Endothelial cell of umbilical vein (primary cell): ENCODE data around the gene LGALSL. TPM values are rescaled to one million over a fixed set of nuclear protein-coding genes. Genes with fewer than 3 reads are reported as not detected.

Experiments used
- Bru-seq: library from RNA; stranded (reverse); fragments of 400-500 nt; gene quantifications from one replicate; lab custom pipeline; 2021; lab: Mats Ljungman, UMichigan
- BruChase-seq, 2 experiments: library from RNA; stranded (reverse); fragments of 400-500 nt; gene quantifications; one replicate each; lab custom pipeline; 2021; lab: Mats Ljungman, UMichigan
- BruUV-seq: library from RNA; stranded (reverse); fragments of 400-500 nt; replicated peaks from 2 replicates; lab custom pipeline; 2021; lab: Mats Ljungman, UMichigan
- CTCF ChIA-PET: fragments of 300-600, 350-600 bp; sonication (Branson Sonifier 250); formaldehyde crosslinking; loops from one replicate; lab custom pipeline; 2021; ENCODE audit warnings: antibody characterized with exemption, inconsistent platforms; lab: Charles Lee
- POLR2A ChIA-PET: fragments of 300-600, 350-600 bp; sonication (Branson Sonifier 250); formaldehyde crosslinking; loops from one replicate; lab custom pipeline; 2021; ENCODE audit warnings: antibody characterized with exemption, inconsistent platforms; lab: Charles Lee
- DNase-seq: peaks from one replicate; pipeline ENCODE4 v3.0.0-alpha.2; 2011; ENCODE audit warnings: low read depth, low spot score
- FAIRE-seq: peaks from 2 replicates; lab custom pipeline; 2011; peaks lifted over from hg19 to GRCh38; lab: Jason Lieb, UNC
- H2AFZ ChIP-seq: 2 replicates; pipeline ENCODE4 v1.6.0; 2012; ENCODE audit warnings: low read depth, low read length, control low read depth, inconsistent platforms
- H3K27ac ChIP-seq: 2 replicates; pipeline ENCODE4 v1.5.1; 2011; ENCODE audit warnings: low read depth, mild to moderate bottlenecking, control low read depth, low read length, moderate library complexity; ENCODE audit not compliant: insufficient read depth
- H3K27me3 ChIP-seq, 2 experiments: 2 replicates each; pipeline versions ENCODE4 v1.6.0 to v1.6.1; 2011; ENCODE audit warnings: low read length in 2 of 2, mixed read lengths in 1 of 2; ENCODE audit not compliant: control insufficient read depth in 2 of 2, insufficient read depth in 2 of 2
- H3K36me3 ChIP-seq, 2 experiments: 2 replicates in 1 of 2; 3 replicates in 1 of 2; pipeline ENCODE4 v1.5.1; 2011; ENCODE audit warnings: low read length in 2 of 2, mild to moderate bottlenecking in 1 of 2, moderate library complexity in 1 of 2; ENCODE audit not compliant: control insufficient read depth in 2 of 2, insufficient read depth in 2 of 2; ENCODE audit errors: extremely low read depth in 1 of 2
- H3K4me1 ChIP-seq: 3 replicates; pipeline ENCODE4 v1.5.1; 2011; ENCODE audit warnings: mild to moderate bottlenecking, low read length; ENCODE audit not compliant: control insufficient read depth, insufficient read depth; ENCODE audit errors: extremely low read depth
- H3K4me2 ChIP-seq: 2 replicates; pipeline ENCODE4 v1.6.1; 2011; ENCODE audit warnings: low read length, control low read depth, mixed read lengths; ENCODE audit not compliant: insufficient read depth
- H3K4me3 ChIP-seq, 3 experiments: fragments of 200-600 bp in 1 of 3; sonication (generic), shearing (Covaris generic) in 1 of 3; replicated peaks in 1 of 3; 2 replicates each; pipeline ENCODE4 v1.5.1; 2011 to 2016; ENCODE audit warnings: control low read depth in 3 of 3, low read length in 3 of 3, mild to moderate bottlenecking in 2 of 3, inconsistent platforms in 1 of 3, low read depth in 1 of 3, moderate library complexity in 1 of 3; ENCODE audit not compliant: insufficient read depth in 1 of 3
- H3K79me2 ChIP-seq: 2 replicates; pipeline ENCODE4 v1.6.0; 2012; ENCODE audit warnings: low read length, inconsistent platforms; ENCODE audit not compliant: control insufficient read depth, insufficient read depth
- H3K9ac ChIP-seq: replicated peaks from 2 replicates; pipeline ENCODE3; 2011; ENCODE audit warnings: low read length, control low read depth; ENCODE audit not compliant: insufficient read depth; ENCODE audit errors: extremely low read depth
- H3K9me1 ChIP-seq: replicated peaks from 3 replicates; pipeline ENCODE4 v1.6.0; 2011; ENCODE audit warnings: mild to moderate bottlenecking, low read length; ENCODE audit not compliant: control insufficient read depth, insufficient read depth; ENCODE audit errors: extremely low read depth
- H3K9me3 ChIP-seq: replicated peaks from 2 replicates; pipeline ENCODE4 v1.5.1; 2012; ENCODE audit warnings: low read length, inconsistent platforms; ENCODE audit not compliant: control insufficient read depth, insufficient read depth
- H4K20me1 ChIP-seq: replicated peaks from 2 replicates; pipeline ENCODE3; 2011; ENCODE audit warnings: mild to moderate bottlenecking, low read length; ENCODE audit not compliant: control insufficient read depth, insufficient read depth; ENCODE audit errors: extremely low read depth
- CTCF ChIP-seq, 2 donors: IDR thresholded peaks; 1 replicate in 1 of 2; 2 replicates in 1 of 2; pipeline ENCODE4 v1.5.1; 2011; ENCODE audit warnings: low read length in 2 of 2, mild to moderate bottlenecking in 2 of 2, moderate library complexity in 2 of 2, control low read depth in 1 of 2, inconsistent platforms in 1 of 2, low read depth in 1 of 2; ENCODE audit not compliant: insufficient read depth in 1 of 2; ENCODE audit errors: extremely low read depth in 1 of 2
- EZH2 ChIP-seq: IDR thresholded peaks from 2 replicates; pipeline ENCODE4 v1.6.1; 2012; ENCODE audit warnings: borderline replicate concordance, low read depth, mild to moderate bottlenecking, moderate library complexity, low read length, inconsistent platforms; ENCODE audit not compliant: severe bottlenecking
- FOS ChIP-seq: IDR thresholded peaks from 2 replicates; pipeline ENCODE4 v1.6.1; 2011; ENCODE audit warnings: mild to moderate bottlenecking, low read length, moderate library complexity, borderline replicate concordance; ENCODE audit not compliant: insufficient read depth
- GATA2 ChIP-seq: IDR thresholded peaks from 2 replicates; pipeline ENCODE4 v1.7.0; 2011; ENCODE audit warnings: low read depth, mild to moderate bottlenecking, moderate library complexity, mixed read lengths, low read length; ENCODE audit not compliant: insufficient read length, insufficient read depth
- JUN ChIP-seq: IDR thresholded peaks from 2 replicates; pipeline ENCODE4 v1.6.1; 2011; ENCODE audit warnings: borderline replicate concordance, low read depth; ENCODE audit not compliant: insufficient read length, insufficient read depth
- MAX ChIP-seq: IDR thresholded peaks from 2 replicates; pipeline ENCODE4 v1.6.1; 2011; ENCODE audit not compliant: insufficient read depth, insufficient read length
- MYC ChIP-seq: IDR thresholded peaks from one replicate; pipeline ENCODE4 v1.6.1; 2011; ENCODE audit warnings: mild to moderate bottlenecking, low read depth, low read length
- POLR2A ChIP-seq: IDR thresholded peaks from 2 replicates; pipeline ENCODE4 v1.6.1; 2012; ENCODE audit warnings: low read depth, mild to moderate bottlenecking, control low read depth, low read length
- POLR2AphosphoS5 ChIP-seq: IDR thresholded peaks from 2 replicates; pipeline ENCODE4 v1.6.1; 2012; ENCODE audit warnings: low read depth, mild to moderate bottlenecking, control low read depth, low read length, moderate library complexity; ENCODE audit not compliant: insufficient read depth
- dilution Hi-C: fragments of 300-500 bp; cut with MboI; formaldehyde crosslinking; loops from one replicate; pipeline ENCODE4 v1.15.0; 2019; ENCODE audit warnings: low sequenced_read_pairs; ENCODE audit not compliant: extremely low pct_ligation_motif_present
- intact Hi-C: fragments of 100-400 bp; cut with micrococcal nuclease; formaldehyde crosslinking; loops from one replicate; pipeline ENCODE4 v1.10.0; 2022
- long read RNA-seq: library from polyadenylated mRNA; stranded (forward); transcript quantifications from one replicate; pipeline ENCODE4 v2.0.0, GENCODE V29; 2021
- polyA minus RNA-seq, 3 experiments: library from RNA; depleted of rRNA, polyadenylated mRNA; stranded (reverse); fragments of >200 nt; gene quantifications; 1 replicate in 1 of 3; 2 replicates in 2 of 3; pipeline ENCODE4 v1.2.3, GENCODE V29; 2011
- polyA plus RNA-seq, 4 experiments: library from polyadenylated mRNA; depleted of rRNA in 3 of 4; stranded (reverse) in 3 of 4; unstranded in 1 of 4; fragments of >200 nt; gene quantifications; 2 replicates each; pipeline versions ENCODE4 v1.2.1 to v1.2.3, GENCODE V29; 2011 to 2012; ENCODE audit warnings: missing spikeins in 1 of 4
- total RNA-seq: library from RNA; stranded (reverse); gene quantifications from 2 replicates; pipeline ENCODE4 v1.2.3, GENCODE V29; 2021

The LGALSL gene
- total RNA-seq (2.3 and 5.8 TPM in 2 replicates), polyA plus RNA-seq (2.1 and 2.6 TPM in 2 replicates), polyA minus RNA-seq (5.6 and 7.5 TPM in 2 replicates), Bru-seq, nascent RNA (percentile 57 among the genes with signal in this experiment), BruChase-seq, experiment 1, labeled RNA remaining after a 6-hour chase (percentile 55 among the genes with signal in this experiment), BruChase-seq, experiment 2, labeled RNA remaining after a 2-hour chase (percentile 70 among the genes with signal in this experiment)
- polyA plus RNA-seq (2011; cell fraction: cytosol; rRNA removed): 2.5 and 2.8 TPM in 2 replicates
- 1.9 and 2.2 TPM in 2 replicates for polyA plus RNA-seq (2011; cell fraction: nucleus; rRNA removed)
- 3.3 and 5.0 TPM in 2 replicates for polyA plus RNA-seq (2012)
- 4.0 TPM for polyA minus RNA-seq (2011; cell fraction: cytosol; rRNA and poly(A)+ RNA removed)
- 0.72 and 1.2 TPM in 2 replicates for polyA minus RNA-seq (2011; cell fraction: nucleus; rRNA and poly(A)+ RNA removed)
- long read RNA-seq, transcript LGALSL-201 (5 exons, 3,926 nt): major isoform, 7 of 8 reads
- long read RNA-seq, partial matches to known transcripts: 1 of 8 reads
- long read RNA-seq, other reads (novel, unspliced or antisense): 0 of 8 reads

- H3K4me3 ChIP-seq: peak within 1 kb of the TSS; percentile 60 to 93 (median 65)
- H2AFZ ChIP-seq: peak within 1 kb of the TSS; percentile 94
- peak within 1 kb of the TSS; percentile 65 for H3K27ac ChIP-seq
- FAIRE-seq (no peak), DNase-seq (peak; percentile 66)
- peak within 1 kb of the TSS; percentile 84 for H3K4me2 ChIP-seq
- no peaks in the 10 kb centered on the region for H3K9me1 ChIP-seq
- H3K9ac ChIP-seq: peak within 1 kb of the TSS; percentile 75
- H3K27me3 ChIP-seq: peaks cover under 1 to 4% of the 10 kb centered on the region in 2 experiments
- no peaks in the 10 kb centered on the region for H4K20me1 ChIP-seq
- no TSS peak for BruUV-seq
- no peaks in the 10 kb centered on the region for H3K36me3 ChIP-seq
- POLR2A ChIA-PET: no interaction called here
- peaks cover 8% of the 10 kb centered on the region for H3K4me1 ChIP-seq
- CTCF ChIA-PET: interaction anchor here (1.0 to 2.8 kb wide), 5 partner anchors 22 to 404 kb away, joined by 3 to 8 read pairs (median 6); no protein-coding TSS in a partner anchor
- dilution Hi-C loops: no loop called here
- TF ChIP-seq EZH2 (no peak), POLR2AphosphoS5 (peak; percentile 11)
- no peaks in the 10 kb centered on the region for H3K9me3 ChIP-seq
- intact Hi-C loops: loop anchor here (1.0 to 2.0 kb wide), 5 partner anchors 34 to 123 kb away; partner anchors contain the start of gene AFTPH
- H3K79me2 ChIP-seq: no peaks in the 10 kb centered on the region
Observed at GRCh38 chr2:64453770-64454385, at the start of gene LGALSL. Gene LGALSL (plus strand): TSS chr2:64454162. CDS start chr2:64454546, 384 bp downstream.

GRCh38 chr2:64404743-64405142 is 49.2 kb upstream of the LGALSL start:
- H3K9me3 ChIP-seq: no peaks in the 10 kb centered on the region
- H3K79me2 ChIP-seq: no peaks in the 10 kb centered on the region
- POLR2A ChIA-PET: no interaction called here
- dilution Hi-C loops (no loop called here), intact Hi-C loops (loop anchor here (1.0 to 5.0 kb wide), 10 partner anchors 20 to 473 kb away; partner anchors contain the start of genes AFTPH and PELI1)
- DNase-seq: no peak
- peaks cover 8 to 13% of the 10 kb centered on the region in 2 experiments for H3K27me3 ChIP-seq
- no peak for TF ChIP-seq POLR2A
- no peak for TF ChIP-seq EZH2
- no peak for TF ChIP-seq POLR2AphosphoS5
- TF ChIP-seq JUN: no peak
- TF ChIP-seq CTCF (IDR thresholded peaks at IDR 0.05; ENCODE audit: extremely low read depth in 1 of 2, insufficient read depth in 1 of 2, low read depth in 1 of 2, low read length in 2 of 2): no peak
- no peak for TF ChIP-seq MYC
- no peak for TF ChIP-seq FOS
- no peak for TF ChIP-seq MAX
- TF ChIP-seq GATA2: no peak
- CTCF ChIA-PET: interaction anchor here (1.0 to 4.1 kb wide), 4 partner anchors 51 to 83 kb away, joined by 4 to 23 read pairs (median 6); no protein-coding TSS in a partner anchor
- H3K4me1 ChIP-seq: peaks cover 35% of the 10 kb centered on the region
- no peaks in the 10 kb centered on the region for H4K20me1 ChIP-seq
- H3K4me2 ChIP-seq: peak overlapping the region; percentile 79
- H3K9me1 ChIP-seq: no peaks in the 10 kb centered on the region
- H2AFZ ChIP-seq: peak overlapping the region; percentile 73
- peak overlapping the region; percentile 72 for H3K27ac ChIP-seq
- peak overlapping the region; percentile 53 for H3K9ac ChIP-seq
- BruUV-seq: no TSS peak
- peak overlapping the region in 1 of 3 experiments; percentile 0 for H3K4me3 ChIP-seq
- H3K36me3 ChIP-seq: no peaks in the 10 kb centered on the region
- no peak for FAIRE-seq
